Bronchial epithelial cell (primary cell): ENCODE results near the gene TTC7B. TPM values are rescaled to one million over a fixed set of nuclear protein-coding genes. Genes with fewer than 3 reads are reported as not detected.

Experiments
- DNase-seq: peaks from one replicate; pipeline ENCODE4 v3.0.0-alpha.2; 2010; ENCODE audit warnings: low read depth
- FAIRE-seq: peaks from 2 replicates; lab custom pipeline; 2011; peaks lifted over from hg19 to GRCh38; lab: Jason Lieb, UNC
- H3K27me3 ChIP-seq: 2 replicates; pipeline ENCODE4 v1.5.1; 2011; ENCODE audit warnings: low read length; ENCODE audit not compliant: control insufficient read depth, insufficient read depth
- H3K36me3 ChIP-seq: 2 replicates; pipeline ENCODE4 v1.5.1; 2011; ENCODE audit warnings: low read length; ENCODE audit not compliant: control insufficient read depth, insufficient read depth
- H3K4me3 ChIP-seq: 2 replicates; pipeline ENCODE4 v1.5.1; 2011; ENCODE audit warnings: mild to moderate bottlenecking, low read depth, low read length, control low read depth
- CTCF ChIP-seq: IDR thresholded peaks from 2 replicates; pipeline ENCODE4 v1.5.1; 2011; ENCODE audit warnings: mild to moderate bottlenecking, moderate library complexity, low read length, control low read depth, inconsistent platforms; ENCODE audit not compliant: insufficient read depth, severe bottlenecking
- total RNA-seq: library from RNA; depleted of rRNA; stranded (reverse); fragments of >200 nt; gene quantifications from 2 replicates; pipeline ENCODE4 v1.2.1, GENCODE V29; 2014

The TTC7B gene
- total RNA-seq, 1 donor from 2014 or later, result 2.9 TPM

GRCh38 chr14:90518941-90519256 lies 297.3 kb downstream of the TTC7B start:
- H3K36me3 ChIP-seq, result no peaks in the 10 kb centered on the region
- no peaks in the 10 kb centered on the region for H3K27me3 ChIP-seq
- H3K4me3 ChIP-seq, result no peak overlapping the region
- TF ChIP-seq CTCF, result peak; percentile 64
- no peak for FAIRE-seq
- peak; percentile 23 for DNase-seq

- Histone ChIP-seq H3K4me3 (no peak overlapping the region), H3K27me3 (no peaks in the 10 kb centered on the region), H3K36me3 (no peaks in the 10 kb centered on the region)
- no peak for DNase-seq
- no peak for FAIRE-seq
- no peak for TF ChIP-seq CTCF
These were observed 297.9 kb downstream of the TTC7B start for GRCh38 chr14:90518069-90518940.

GRCh38 chr14:90517076-90517841 lies 299.0 kb downstream of the TTC7B start:
- DNase-seq (no peak), FAIRE-seq (no peak)
- Histone ChIP-seq H3K27me3 (no peaks in the 10 kb centered on the region), H3K4me3 (no peak overlapping the region), H3K36me3 (no peaks in the 10 kb centered on the region)
- no peak for TF ChIP-seq CTCF

GRCh38 chr14:90514566-90514965 lies 301.7 kb downstream of the TTC7B start:
- no peak for DNase-seq
- Histone ChIP-seq H3K27me3 (no peaks in the 10 kb centered on the region), H3K4me3 (no peak overlapping the region), H3K36me3 (no peaks in the 10 kb centered on the region)
- TF ChIP-seq CTCF, result no peak
- no peak for FAIRE-seq

GRCh38 chr14:90514015-90514398 lies 302.2 kb downstream of the TTC7B start:
- no peak for FAIRE-seq
- H3K27me3 ChIP-seq, result no peaks in the 10 kb centered on the region
- DNase-seq, result no peak
- no peak for TF ChIP-seq CTCF
- no peak overlapping the region for H3K4me3 ChIP-seq
- no peaks in the 10 kb centered on the region for H3K36me3 ChIP-seq
